ENCODE measurements around the gene HADHB. TPM values are rescaled to one million over a fixed set of nuclear protein-coding genes. Genes with fewer than 3 reads are reported as not detected.
"Not testable (repeated sequence)": the region's sequence is repeated elsewhere in the genome, so short reads cannot be mapped to it uniquely, and the experiment has no call there.

HADHB gene
- polyA plus RNA-seq, 3 donors = 94.3 to 200 (median 186) TPM

DNA sequence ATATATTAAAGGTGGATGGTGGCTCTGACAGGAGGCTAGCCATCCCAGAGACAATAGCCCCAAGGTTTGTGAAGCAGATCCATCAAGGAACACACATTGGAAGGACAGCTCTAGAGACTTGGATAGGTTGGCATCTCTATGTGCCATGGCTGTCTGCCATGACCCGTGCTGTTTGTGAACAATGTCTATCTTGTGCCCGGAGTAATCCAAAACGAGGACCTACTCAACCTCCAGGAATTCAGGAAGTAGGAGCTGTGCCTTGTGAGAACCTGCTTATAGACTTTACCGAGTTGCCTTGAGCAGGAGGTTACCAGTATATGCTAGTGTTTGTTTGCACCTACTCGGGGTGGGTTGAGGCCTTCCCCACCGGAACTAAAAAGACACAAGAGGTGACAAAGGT is 58.1 kb downstream of the HADHB start:
- peaks cover 0 to 2% (median 0%) of the 10 kb centered on the region in 7 donors for H3K9me3 Mint-ChIP-seq
- no peak overlapping the region for H3K4me3 ChIP-seq (replicated peaks in 1 of 3; ENCODE audit: low read depth in 2 of 3, low read length in 3 of 3)
- 95% methylated on average over 4 of the region's 6 CpGs for whole genome bisulfite sequencing (ENCODE audit: insufficient coverage)
- no peak overlapping the region for H2AFZ ChIP-seq (ENCODE audit: insufficient read depth, low read depth, low read length, poor library complexity, severe bottlenecking)
- peaks cover 0 to 2% (median 0%) of the 10 kb centered on the region in 3 donors for H3K27me3 Mint-ChIP-seq (ENCODE audit: low read depth in 3 of 3)
- H3K79me2 ChIP-seq (ENCODE audit: insufficient read depth, low read length) = no peaks in the 10 kb centered on the region
- H3K9me3 ChIP-seq (replicated peaks in 1 of 2; ENCODE audit: control insufficient read depth in 1 of 2, insufficient read depth in 1 of 2, low read length in 2 of 2) = no peaks in the 10 kb centered on the region
- H3K4me2 ChIP-seq (replicated peaks; ENCODE audit: extremely low read depth, low read length, poor library complexity, severe bottlenecking) = no peak overlapping the region
- peak overlapping the region in 1 of 7 donors; percentile 40 for H3K27ac Mint-ChIP-seq
- no peak overlapping the region for H3K4me3 Mint-ChIP-seq
- TF ChIP-seq, protein P1, sequence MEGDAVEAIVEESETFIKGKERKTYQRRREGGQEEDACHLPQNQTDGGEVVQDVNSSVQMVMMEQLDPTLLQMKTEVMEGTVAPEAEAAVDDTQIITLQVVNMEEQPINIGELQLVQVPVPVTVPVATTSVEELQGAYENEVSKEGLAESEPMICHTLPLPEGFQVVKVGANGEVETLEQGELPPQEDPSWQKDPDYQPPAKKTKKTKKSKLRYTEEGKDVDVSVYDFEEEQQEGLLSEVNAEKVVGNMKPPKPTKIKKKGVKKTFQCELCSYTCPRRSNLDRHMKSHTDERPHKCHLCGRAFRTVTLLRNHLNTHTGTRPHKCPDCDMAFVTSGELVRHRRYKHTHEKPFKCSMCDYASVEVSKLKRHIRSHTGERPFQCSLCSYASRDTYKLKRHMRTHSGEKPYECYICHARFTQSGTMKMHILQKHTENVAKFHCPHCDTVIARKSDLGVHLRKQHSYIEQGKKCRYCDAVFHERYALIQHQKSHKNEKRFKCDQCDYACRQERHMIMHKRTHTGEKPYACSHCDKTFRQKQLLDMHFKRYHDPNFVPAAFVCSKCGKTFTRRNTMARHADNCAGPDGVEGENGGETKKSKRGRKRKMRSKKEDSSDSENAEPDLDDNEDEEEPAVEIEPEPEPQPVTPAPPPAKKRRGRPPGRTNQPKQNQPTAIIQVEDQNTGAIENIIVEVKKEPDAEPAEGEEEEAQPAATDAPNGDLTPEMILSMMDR (IDR thresholded peaks at IDR 0.05) = no peak
- intact Hi-C loops (cut with micrococcal nuclease) = no loop called here
- H3K36me3 Mint-ChIP-seq = peaks cover 0 to 6% of the 10 kb centered on the region in 2 donors
- H4K20me1 ChIP-seq (ENCODE audit: insufficient read depth, low read length) = no peaks in the 10 kb centered on the region
- H3K27ac ChIP-seq (ENCODE audit: low read depth in 1 of 2, low read length in 2 of 2) = no peak overlapping the region
- H3K4me1 Mint-ChIP-seq = peaks cover 11% of the 10 kb centered on the region
- H3K9ac ChIP-seq (ENCODE audit: insufficient read depth, low read length, poor library complexity, severe bottlenecking) = no peak overlapping the region
- H3K4me1 ChIP-seq (ENCODE audit: control insufficient read depth in 1 of 2, insufficient read depth in 2 of 2, low read length in 2 of 2) = peaks cover 13 to 15% of the 10 kb centered on the region in 2 donors
- DNase-seq = no peak
- no peaks in the 10 kb centered on the region for H3K27me3 ChIP-seq (ENCODE audit: control insufficient read depth in 2 of 2, insufficient read depth in 2 of 2, low read length in 2 of 2)
- no peaks in the 10 kb centered on the region for H3K36me3 ChIP-seq (replicated peaks in 1 of 2; ENCODE audit: control insufficient read depth in 1 of 2, insufficient read depth in 2 of 2, low read length in 2 of 2)

GRCh38 chr2:26305094-26305493 is 60.4 kb downstream of the HADHB start:
- H3K36me3 ChIP-seq (replicated peaks in 1 of 2; ENCODE audit: control insufficient read depth in 1 of 2, insufficient read depth in 2 of 2, low read length in 2 of 2); H2AFZ ChIP-seq (ENCODE audit: insufficient read depth, low read depth, low read length, poor library complexity, severe bottlenecking); H3K4me3 Mint-ChIP-seq; H3K79me2 ChIP-seq (ENCODE audit: insufficient read depth, low read length); H3K4me3 ChIP-seq (replicated peaks in 1 of 3; ENCODE audit: low read depth in 2 of 3, low read length in 3 of 3); intact Hi-C loops (cut with micrococcal nuclease); H3K27me3 Mint-ChIP-seq (ENCODE audit: low read depth in 3 of 3); H3K4me2 ChIP-seq (replicated peaks; ENCODE audit: extremely low read depth, low read length, poor library complexity, severe bottlenecking); H4K20me1 ChIP-seq (ENCODE audit: insufficient read depth, low read length); H3K27ac ChIP-seq (ENCODE audit: low read depth in 1 of 2, low read length in 2 of 2); H3K4me1 ChIP-seq (ENCODE audit: control insufficient read depth in 1 of 2, insufficient read depth in 2 of 2, low read length in 2 of 2); H3K27me3 ChIP-seq (ENCODE audit: control insufficient read depth in 2 of 2, insufficient read depth in 2 of 2, low read length in 2 of 2); H3K9me3 ChIP-seq (replicated peaks in 1 of 2; ENCODE audit: control insufficient read depth in 1 of 2, insufficient read depth in 1 of 2, low read length in 2 of 2); H3K36me3 Mint-ChIP-seq; DNase-seq; H3K9me3 Mint-ChIP-seq; H3K9ac ChIP-seq (ENCODE audit: insufficient read depth, low read length, poor library complexity, severe bottlenecking): not testable (repeated sequence)
- Mint-ChIP-seq H3K4me1 (peaks cover 11% of the 10 kb centered on the region), H3K27ac (peak overlapping the region in 1 of 7 donors; percentile 42)
- WGBS (ENCODE audit: insufficient coverage) = 100% methylated on average over 4 of the region's 7 CpGs

Measured in CD14-positive monocyte (primary cell).